ENCODE measurements around the gene CRYGB. TPM values are rescaled to one million over a fixed set of nuclear protein-coding genes. Genes with fewer than 3 reads are reported as not detected.

CRYGB gene
- total RNA-seq, 1 donor, result not detected

- DNase-seq (ENCODE audit: low read depth), result no peak
- no peak for TF ChIP-seq CTCF (IDR thresholded peaks at IDR 0.05; ENCODE audit: insufficient read depth, low read depth, low read length)
Observed at GRCh38 chr2:208186465-208186864, 40.5 kb upstream of the CRYGB start.

GRCh38 chr2:208183972-208184705 lies 38.2 kb upstream of the CRYGB start:
- H3K4me3 ChIP-seq (ENCODE audit: low read depth, low read length), result no peak overlapping the region
- DNase-seq (ENCODE audit: low read depth), result no peak
- TF ChIP-seq CTCF (IDR thresholded peaks at IDR 0.05; ENCODE audit: insufficient read depth, low read depth, low read length), result no peak

More at GRCh38 chr2:208186465-208186864, 40.5 kb upstream of the CRYGB start:
- no peak overlapping the region for H3K4me3 ChIP-seq (ENCODE audit: low read depth, low read length)

GRCh38 chr2:208183526-208183925 lies 37.6 kb upstream of the CRYGB start:
- no peak for DNase-seq (ENCODE audit: low read depth)
- no peak for TF ChIP-seq CTCF (IDR thresholded peaks at IDR 0.05; ENCODE audit: insufficient read depth, low read depth, low read length)
- H3K4me3 ChIP-seq (ENCODE audit: low read depth, low read length), result no peak overlapping the region

- no peak overlapping the region for H3K4me3 ChIP-seq (ENCODE audit: low read depth, low read length)
- TF ChIP-seq CTCF (IDR thresholded peaks at IDR 0.05; ENCODE audit: insufficient read depth, low read depth, low read length), result no peak
- DNase-seq (ENCODE audit: low read depth), result no peak
Observed at GRCh38 chr2:208182835-208183234, 36.9 kb upstream of the CRYGB start.

GRCh38 chr2:208179028-208179609 lies 33.2 kb upstream of the CRYGB start:
- DNase-seq (ENCODE audit: low read depth), result no peak
- no peak for TF ChIP-seq CTCF (IDR thresholded peaks at IDR 0.05; ENCODE audit: insufficient read depth, low read depth, low read length)
- no peak overlapping the region for H3K4me3 ChIP-seq (ENCODE audit: low read depth, low read length)

GRCh38 chr2:208175840-208176153 lies 29.8 kb upstream of the CRYGB start:
- DNase-seq (ENCODE audit: low read depth), result no peak
- no peak for TF ChIP-seq CTCF (IDR thresholded peaks at IDR 0.05; ENCODE audit: insufficient read depth, low read depth, low read length)
- no peak overlapping the region for H3K4me3 ChIP-seq (ENCODE audit: low read depth, low read length)
